Neural cell (in vitro differentiated cells): ENCODE results near the gene ARL6IP5. TPM values are rescaled to one million over a fixed set of nuclear protein-coding genes. Genes with fewer than 3 reads are reported as not detected.

ENCODE experiments used
- H2AFZ ChIP-seq: fragments of 200-600, 300-800 bp; sonication (generic), shearing (Covaris generic); 2 replicates; pipeline ENCODE4 v1.6.0; 2014; ENCODE audit warnings: low read depth, mild to moderate bottlenecking, antibody characterized with exemption, low read length, moderate library complexity
- H3F3A ChIP-seq: fragments of 200-600 bp; shearing (Covaris generic); 2 replicates; pipeline ENCODE4 v1.6.1; 2016; ENCODE audit warnings: mild to moderate bottlenecking, moderate library complexity, mixed read lengths, antibody characterized with exemption, low read length; ENCODE audit not compliant: insufficient read depth, poor library complexity, severe bottlenecking
- H3K27ac ChIP-seq: fragments of 200-600, 300-800 bp; sonication (generic), shearing (Covaris generic); 2 replicates; pipeline ENCODE4 v1.5.1; 2014; ENCODE audit warnings: mild to moderate bottlenecking, low read length, moderate library complexity
- H3K27me3 ChIP-seq: fragments of 300-800, 200-600 bp; sonication (generic), shearing (Covaris generic); 2 replicates; pipeline ENCODE4 v1.6.0; 2014; ENCODE audit warnings: mild to moderate bottlenecking, low read depth, low read length, moderate library complexity; ENCODE audit not compliant: insufficient read depth
- H3K36me3 ChIP-seq: fragments of 300-800, 200-600 bp; sonication (generic), shearing (Covaris generic); 2 replicates; pipeline ENCODE4 v1.5.1; 2014; ENCODE audit warnings: mild to moderate bottlenecking, antibody characterized with exemption, low read length, moderate library complexity; ENCODE audit not compliant: insufficient read depth
- H3K4me2 ChIP-seq: fragments of 300-800, 200-600 bp; sonication (generic), shearing (Covaris generic); 2 replicates; pipeline ENCODE4 v1.6.0; 2014; ENCODE audit warnings: mild to moderate bottlenecking, low read length
- H3K4me3 ChIP-seq: fragments of 300-800, 200-600 bp; sonication (generic), shearing (Covaris generic); 2 replicates; pipeline ENCODE4 v1.5.1; 2014; ENCODE audit warnings: mild to moderate bottlenecking, low read length, moderate library complexity
- H3K79me2 ChIP-seq: fragments of 200-600 bp; shearing (Covaris generic); replicated peaks from 2 replicates; pipeline ENCODE4 v1.6.0; 2014; ENCODE audit warnings: mild to moderate bottlenecking, low read length, moderate library complexity; ENCODE audit not compliant: insufficient read depth
- H3K9ac ChIP-seq: fragments of 300-800, 200-600 bp; sonication (generic), shearing (Covaris generic); 2 replicates; pipeline ENCODE4 v1.6.1; 2016; ENCODE audit warnings: mild to moderate bottlenecking, low read length, mixed read lengths
- H3K9me2 ChIP-seq: fragments of 200-600 bp; shearing (Covaris generic); 2 replicates; pipeline ENCODE4 v1.6.1; 2016; ENCODE audit warnings: mild to moderate bottlenecking, low read length, mixed read lengths; ENCODE audit not compliant: insufficient read depth
- H3K9me3 ChIP-seq: fragments of 200-600, 300-800 bp; sonication (generic), shearing (Covaris generic); 2 replicates; pipeline ENCODE4 v1.6.1; 2016; ENCODE audit warnings: mild to moderate bottlenecking, mixed run types, low read length, moderate library complexity, mixed read lengths
- H4K20me1 ChIP-seq: fragments of 200-600 bp; shearing (Covaris generic); 2 replicates; pipeline ENCODE4 v1.6.1; 2016; ENCODE audit warnings: mild to moderate bottlenecking, mixed run types; ENCODE audit not compliant: insufficient read depth
- CTCF ChIP-seq: fragments of 450-650 bp; IDR thresholded peaks from 2 replicates; pipeline ENCODE4 v1.5.1; 2014; ENCODE audit warnings: antibody characterized with exemption, mild to moderate bottlenecking, moderate library complexity; ENCODE audit not compliant: poor library complexity, severe bottlenecking
- EP300 ChIP-seq: fragments of 450-650 bp; conservative IDR thresholded peaks from 2 replicates; pipeline ENCODE4 v1.6.1; 2014; ENCODE audit warnings: antibody characterized with exemption, mild to moderate bottlenecking, moderate library complexity; ENCODE audit not compliant: poor library complexity, severe bottlenecking
- EZH2 ChIP-seq: fragments of 200-600, 300-800 bp; shearing (Covaris generic), sonication (generic); IDR thresholded peaks from 2 replicates; pipeline ENCODE4 v1.6.1; 2014; ENCODE audit warnings: antibody characterized with exemption, low read length, borderline replicate concordance, mild to moderate bottlenecking; ENCODE audit not compliant: insufficient read depth, poor library complexity, severe bottlenecking
- MXI1 ChIP-seq: fragments of 450-650 bp; conservative IDR thresholded peaks from 2 replicates; pipeline ENCODE4 v1.6.1; 2014; ENCODE audit warnings: antibody characterized with exemption, mild to moderate bottlenecking; ENCODE audit not compliant: poor library complexity, severe bottlenecking
- POLR2AphosphoS5 ChIP-seq: IDR thresholded peaks from 2 replicates; pipeline ENCODE4 v1.6.1; 2012
- RAD21 ChIP-seq: fragments of 450-650 bp; conservative IDR thresholded peaks from 2 replicates; pipeline ENCODE4 v1.6.1; 2014; ENCODE audit warnings: antibody characterized with exemption, mild to moderate bottlenecking, moderate library complexity
- REST ChIP-seq: IDR thresholded peaks from 2 replicates; pipeline ENCODE4 v1.6.1; 2012; ENCODE audit warnings: borderline replicate concordance
- SMC3 ChIP-seq: fragments of 450-650 bp; conservative IDR thresholded peaks from 2 replicates; pipeline ENCODE4 v1.6.1; 2014; ENCODE audit warnings: antibody characterized with exemption, mild to moderate bottlenecking, moderate library complexity; ENCODE audit not compliant: poor library complexity
- TAF1 ChIP-seq: IDR thresholded peaks from 2 replicates; pipeline ENCODE4 v1.6.1; 2012; ENCODE audit warnings: low read depth
- polyA plus RNA-seq: library from polyadenylated mRNA; depleted of rRNA; stranded (reverse); fragments of >200 nt; gene quantifications from 2 replicates; pipeline ENCODE4 v1.2.3, GENCODE V29; 2014

Gene ARL6IP5
- polyA plus RNA-seq, 1 donor from 2014 or later = 108 TPM

DNA sequence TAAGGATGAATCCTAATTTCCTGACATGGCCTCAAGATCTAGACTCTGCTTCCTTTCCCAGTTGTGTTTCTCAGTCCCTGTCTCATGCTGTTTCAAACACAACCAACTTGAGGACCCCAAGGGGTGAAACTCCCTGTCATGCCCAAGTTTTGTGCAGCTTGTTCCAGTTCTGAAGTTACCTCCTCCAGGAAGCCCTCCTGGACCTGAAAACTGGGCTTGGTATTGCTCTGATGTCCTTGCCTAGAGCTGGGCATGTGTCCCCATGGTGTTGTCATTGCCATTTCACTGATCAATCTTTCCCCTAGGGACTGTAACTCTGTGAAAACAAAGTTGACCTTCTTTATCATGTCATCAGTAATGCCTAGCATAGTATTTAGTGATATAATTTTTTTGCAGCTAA is 43.8 kb downstream of the ARL6IP5 start:
- no peaks in the 10 kb centered on the region for H3K27me3 ChIP-seq
- TF ChIP-seq SMC3 = no peak
- no peak for TF ChIP-seq TAF1
- no peak for TF ChIP-seq EZH2
- no peak for TF ChIP-seq RAD21
- TF ChIP-seq REST = no peak
- no peak for TF ChIP-seq EP300
- no peak for TF ChIP-seq MXI1
- TF ChIP-seq CTCF = no peak
- no peak for TF ChIP-seq POLR2AphosphoS5
- H3K27ac ChIP-seq = no peak overlapping the region
- no peaks in the 10 kb centered on the region for H4K20me1 ChIP-seq
- H3K4me3 ChIP-seq = no peak overlapping the region
- H2AFZ ChIP-seq = no peak overlapping the region
- no peaks in the 10 kb centered on the region for H3K9me3 ChIP-seq
- no peak overlapping the region for H3K4me2 ChIP-seq
- H3K36me3 ChIP-seq = no peaks in the 10 kb centered on the region
- no peaks in the 10 kb centered on the region for H3K79me2 ChIP-seq
- H3K9ac ChIP-seq = no peak overlapping the region
- no peaks in the 10 kb centered on the region for H3K9me2 ChIP-seq
- no peaks in the 10 kb centered on the region for H3F3A ChIP-seq

- H3K27me3 ChIP-seq = no peaks in the 10 kb centered on the region
- H3K9ac ChIP-seq = no peak overlapping the region
- H3K9me3 ChIP-seq = no peaks in the 10 kb centered on the region
- H3K27ac ChIP-seq = no peak overlapping the region
- no peak overlapping the region for H2AFZ ChIP-seq
- H3K36me3 ChIP-seq = no peaks in the 10 kb centered on the region
- H3K79me2 ChIP-seq = no peaks in the 10 kb centered on the region
- H3K4me3 ChIP-seq = no peak overlapping the region
- H3K9me2 ChIP-seq = no peaks in the 10 kb centered on the region
- no peak for TF ChIP-seq RAD21
- TF ChIP-seq POLR2AphosphoS5 = no peak
- TF ChIP-seq EP300 = no peak
- TF ChIP-seq TAF1 = no peak
- TF ChIP-seq EZH2 = no peak
- no peak for TF ChIP-seq CTCF
- TF ChIP-seq MXI1 = no peak
- no peak for TF ChIP-seq REST
- TF ChIP-seq SMC3 = no peak
- H4K20me1 ChIP-seq = no peaks in the 10 kb centered on the region
- H3K4me2 ChIP-seq = no peak overlapping the region
- H3F3A ChIP-seq = no peaks in the 10 kb centered on the region
Measured at GRCh38 chr3:69129531-69129930, 44.8 kb downstream of the ARL6IP5 start.
